Neural progenitor cell (in vitro differentiated cells): ENCODE results near the gene GPR137B.
"Not testable (repeated sequence)": the region's sequence is repeated elsewhere in the genome, so short reads cannot be mapped to it uniquely, and the experiment has no call there.

Experiments used
- CTCF ChIP-seq: fragments of 200-600 bp; sonication (generic); IDR thresholded peaks from 2 replicates; pipeline ENCODE4 v1.5.1; 2017; ENCODE audit warnings: antibody characterized with exemption, mild to moderate bottlenecking
- EZH2 ChIP-seq: fragments of 200-600 bp; sonication (generic); IDR thresholded peaks from 2 replicates; pipeline ENCODE4 v1.6.1; 2017; ENCODE audit warnings: antibody characterized with exemption, mild to moderate bottlenecking, moderate library complexity
- EZH2phosphoT487 ChIP-seq: fragments of 200-600 bp; sonication (generic); IDR thresholded peaks from 2 replicates; pipeline ENCODE4 v1.6.1; 2017; ENCODE audit warnings: antibody characterized with exemption

GRCh38 chr1:236188084-236188483, 45.7 kb downstream of the GPR137B start:
- TF ChIP-seq CTCF, EZH2, EZH2phosphoT487: not testable (repeated sequence)
